ACC112 (cell line): ENCODE results near the gene FBXL20.
"Not testable (repeated sequence)": the region's sequence is repeated elsewhere in the genome, so short reads cannot be mapped to it uniquely, and the experiment has no call there.

Experiments used
- H2AFZ ChIP-seq: fragments of 200-600 bp; sonication (generic); one replicate; pipeline ENCODE4 v1.6.0; 2017; ENCODE audit warnings: antibody characterized with exemption, low read length; ENCODE audit not compliant: unreplicated experiment
- H3K27ac ChIP-seq: fragments of 200-600 bp; sonication (generic); 2 replicates; pipeline ENCODE4 v1.5.1; 2014; ENCODE audit warnings: low read depth, mild to moderate bottlenecking, antibody characterized with exemption, low read length, moderate library complexity
- H3K27me3 ChIP-seq: fragments of 200-600 bp; sonication (generic); 2 replicates; pipeline ENCODE4 v1.6.1; 2014; ENCODE audit warnings: mild to moderate bottlenecking, antibody characterized with exemption, low read length, moderate library complexity, mixed read lengths; ENCODE audit not compliant: insufficient read depth
- H3K36me3 ChIP-seq: fragments of 200-600 bp; sonication (generic); 2 replicates; pipeline ENCODE4 v1.6.1; 2016; ENCODE audit warnings: mild to moderate bottlenecking, antibody characterized with exemption, low read length, moderate library complexity, mixed read lengths; ENCODE audit not compliant: insufficient read depth
- H3K4me1 ChIP-seq: fragments of 200-600 bp; sonication (generic); one replicate; pipeline ENCODE4 v1.6.1; 2016; ENCODE audit warnings: low read length, mixed read lengths; ENCODE audit not compliant: insufficient read depth, unreplicated experiment, control insufficient read depth
- H3K4me3 ChIP-seq: fragments of 200-600 bp; sonication (generic); 2 replicates; pipeline ENCODE4 v1.5.1; 2014; ENCODE audit warnings: mild to moderate bottlenecking, low read depth, low read length
- H3K79me2 ChIP-seq: fragments of 200-600 bp; sonication (generic); one replicate; pipeline ENCODE4 v1.6.0; 2016; ENCODE audit warnings: low read length; ENCODE audit not compliant: control insufficient read depth, unreplicated experiment, insufficient read depth

The FBXL20 gene

DNA sequence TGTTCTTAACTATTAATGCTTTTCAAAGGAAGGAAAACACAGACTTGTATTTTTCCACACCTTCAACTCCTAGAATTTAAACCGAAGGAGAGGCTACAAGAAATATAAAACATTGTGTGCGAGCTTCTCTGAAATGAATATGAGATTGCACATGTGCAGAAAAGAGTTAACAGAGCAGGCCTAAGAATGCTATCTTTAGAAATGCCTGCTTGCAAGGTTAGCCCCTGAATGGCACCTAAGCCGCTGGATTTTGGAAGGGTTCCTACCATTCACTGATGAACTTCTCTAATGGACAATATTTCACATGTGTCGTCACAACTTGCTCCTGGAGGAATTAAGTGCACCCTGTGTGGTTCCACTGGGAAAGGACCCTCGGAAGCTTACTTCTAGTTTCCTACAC, 69.3 kb downstream of the FBXL20 start:
- Histone ChIP-seq H3K27ac (no peak overlapping the region), H3K4me1 (no peaks in the 10 kb centered on the region), H3K36me3 (no peaks in the 10 kb centered on the region), H3K4me3 (no peak overlapping the region), H3K27me3 (no peaks in the 10 kb centered on the region), H3K79me2 (no peaks in the 10 kb centered on the region), H2AFZ (no peak overlapping the region)

- no peaks in the 10 kb centered on the region for H3K36me3 ChIP-seq
- no peak overlapping the region for H2AFZ ChIP-seq
- H3K79me2 ChIP-seq = no peaks in the 10 kb centered on the region
- H3K27me3 ChIP-seq = no peaks in the 10 kb centered on the region
- no peak overlapping the region for H3K4me3 ChIP-seq
- no peak overlapping the region for H3K27ac ChIP-seq
- H3K4me1 ChIP-seq = no peaks in the 10 kb centered on the region
Observed at GRCh38 chr17:39328815-39329214, 72.6 kb downstream of the FBXL20 start.

DNA sequence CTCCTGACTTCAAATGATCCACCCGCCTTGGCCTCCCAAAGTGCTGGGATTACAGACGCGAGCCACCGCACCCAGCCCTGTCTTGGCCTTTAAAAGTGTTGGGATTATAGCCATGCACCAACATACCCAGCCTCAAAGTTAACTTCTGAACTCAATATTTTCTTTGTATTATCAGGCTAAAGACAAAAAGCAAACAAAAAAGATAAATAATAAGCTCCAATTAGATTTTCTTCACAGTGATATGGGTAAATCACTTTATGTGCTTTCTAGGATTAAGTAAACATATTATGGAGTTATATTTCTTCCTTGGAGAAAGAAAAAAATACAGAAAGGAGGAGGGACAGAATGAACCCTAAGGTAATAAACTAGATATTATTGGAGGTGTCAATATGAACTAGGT, 74.3 kb downstream of the FBXL20 start:
- Histone ChIP-seq H3K36me3 (no peaks in the 10 kb centered on the region), H3K27me3 (no peaks in the 10 kb centered on the region), H3K79me2 (no peaks in the 10 kb centered on the region), H3K4me3 (no peak overlapping the region), H2AFZ (no peak overlapping the region), H3K4me1 (no peaks in the 10 kb centered on the region), H3K27ac (no peak overlapping the region)

DNA sequence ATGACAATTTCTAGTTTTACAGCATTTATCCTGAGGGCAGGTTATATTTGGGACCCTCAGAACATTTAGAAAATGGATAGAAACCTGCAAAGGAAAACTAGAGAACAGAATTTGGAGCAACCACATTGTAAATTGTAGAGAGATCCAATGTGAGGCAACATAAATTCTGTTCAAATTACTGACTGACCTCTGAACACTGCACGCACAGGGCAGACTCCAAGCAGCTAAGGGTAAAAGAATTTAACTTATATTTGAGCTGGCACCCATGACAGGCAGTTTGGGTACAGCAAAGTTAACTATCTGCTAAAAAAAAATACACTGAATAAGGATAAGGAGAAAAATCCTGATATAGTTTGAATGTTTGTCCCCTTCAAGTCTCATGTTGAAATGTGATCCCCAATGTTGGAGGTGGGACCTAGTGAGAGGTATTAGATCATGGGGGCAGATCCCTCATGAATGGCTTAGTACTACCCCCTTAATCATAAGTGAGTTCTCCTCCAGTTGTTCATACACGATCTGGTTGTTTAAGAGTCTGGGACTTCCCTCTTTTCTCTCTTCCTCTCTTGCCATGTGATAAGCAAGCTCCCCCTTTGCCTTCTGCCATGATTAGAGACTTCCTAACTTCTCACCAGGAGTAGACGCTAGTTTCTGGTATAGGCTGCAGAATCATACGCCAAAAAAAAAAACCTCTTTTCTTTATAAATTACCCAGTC, 75.7 kb downstream of the FBXL20 start:
- H3K27ac ChIP-seq = no peak overlapping the region
- no peak overlapping the region for H2AFZ ChIP-seq
- no peaks in the 10 kb centered on the region for H3K27me3 ChIP-seq
- no peak overlapping the region for H3K4me3 ChIP-seq
- H3K79me2 ChIP-seq = no peaks in the 10 kb centered on the region
- no peaks in the 10 kb centered on the region for H3K4me1 ChIP-seq
- H3K36me3 ChIP-seq = no peaks in the 10 kb centered on the region

- Histone ChIP-seq H3K4me3 (no peak overlapping the region), H3K79me2 (no peaks in the 10 kb centered on the region), H2AFZ (no peak overlapping the region), H3K4me1 (no peaks in the 10 kb centered on the region), H3K36me3 (no peaks in the 10 kb centered on the region), H3K27ac (no peak overlapping the region), H3K27me3 (no peaks in the 10 kb centered on the region)
Observed at GRCh38 chr17:39318636-39319035, 82.8 kb downstream of the FBXL20 start.

DNA sequence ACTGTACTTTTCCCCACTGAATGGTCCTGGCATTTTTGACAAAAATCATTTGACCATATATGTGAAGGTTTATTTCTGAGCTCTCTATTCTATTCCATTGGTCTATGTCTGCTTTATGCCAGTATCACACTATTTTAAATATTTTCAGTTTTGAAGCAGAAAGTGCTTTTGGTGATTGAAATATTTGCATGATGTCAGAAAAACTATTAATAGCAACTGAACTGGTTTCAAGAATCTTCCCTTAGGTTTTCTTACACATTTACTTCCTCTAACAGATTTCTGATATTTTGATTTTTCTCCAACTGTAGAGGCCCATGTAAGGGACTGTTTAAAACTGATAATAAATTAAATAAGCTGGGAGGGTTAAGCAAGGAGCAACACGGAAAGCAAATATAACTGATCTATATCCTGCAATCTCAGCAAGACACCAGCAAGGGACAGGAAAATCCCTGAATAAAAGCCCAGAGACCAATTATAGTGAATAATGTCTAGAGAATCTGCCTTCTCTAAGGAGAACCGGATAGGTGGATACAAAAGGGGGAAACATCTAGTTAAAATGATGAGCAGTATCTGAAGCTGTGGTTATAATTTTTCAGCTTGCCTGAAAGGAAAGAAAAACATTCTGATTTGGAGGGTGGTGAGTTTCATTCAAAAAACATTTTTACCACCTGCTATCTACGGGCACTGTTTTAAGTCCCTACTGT, 94.8 kb downstream of the FBXL20 start:
- Histone ChIP-seq H3K27me3 (no peaks in the 10 kb centered on the region), H3K4me3 (no peak overlapping the region; the same call in 1 of the 2 replicates), H3K36me3 (no peaks in the 10 kb centered on the region; the same call in 1 of the 2 replicates), H2AFZ (no peak overlapping the region), H3K79me2 (no peaks in the 10 kb centered on the region), H3K27ac (no peak overlapping the region), H3K4me1 (peaks cover 13% of the 10 kb centered on the region)

DNA sequence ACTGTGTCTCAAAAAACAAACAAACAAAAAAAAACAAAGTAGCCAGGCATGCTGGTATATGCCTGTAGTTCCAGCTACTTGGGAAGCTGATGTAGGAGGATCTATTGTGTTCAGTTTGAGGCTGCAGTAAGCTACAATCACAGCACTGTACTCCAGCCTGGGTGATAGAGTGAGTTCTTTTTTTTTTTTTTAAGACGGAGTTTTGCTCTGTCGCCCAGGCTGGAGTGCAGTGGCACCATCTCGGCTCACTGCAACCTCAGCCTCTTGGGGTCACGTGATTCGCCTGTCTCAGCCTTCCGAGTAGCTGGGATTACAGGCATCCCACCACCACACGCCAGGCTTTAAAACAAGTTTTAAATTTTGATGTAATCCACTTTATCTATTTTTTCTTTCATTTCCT, 95.4 kb downstream of the FBXL20 start:
- Histone ChIP-seq H3K4me3 (no peak overlapping the region), H3K4me1 (peaks cover 13% of the 10 kb centered on the region), H3K79me2 (no peaks in the 10 kb centered on the region), H2AFZ (no peak overlapping the region), H3K27ac (no peak overlapping the region), H3K36me3 (no peaks in the 10 kb centered on the region; the same call in 1 of the 2 replicates), H3K27me3 (no peaks in the 10 kb centered on the region)

DNA sequence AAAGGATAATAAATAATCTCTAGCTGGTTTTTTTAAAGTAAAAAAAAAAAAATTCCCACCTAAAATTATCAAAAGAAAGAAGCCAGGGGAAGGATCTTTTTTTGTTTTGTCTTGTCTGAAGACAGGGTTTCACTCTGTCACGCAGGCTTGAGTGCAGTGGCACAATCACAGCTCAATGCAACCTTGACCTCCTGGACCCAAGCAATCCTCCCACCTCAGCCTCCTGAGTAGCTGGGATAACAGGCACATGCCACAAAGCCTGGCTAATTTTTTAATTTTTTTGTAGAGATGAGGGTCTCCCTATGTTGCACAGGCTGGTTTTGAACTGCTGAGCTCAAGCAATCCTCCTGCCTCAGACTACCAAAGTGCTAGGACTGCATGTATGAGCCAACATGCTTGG, 97.2 kb downstream of the FBXL20 start:
- no peaks in the 10 kb centered on the region for H3K79me2 ChIP-seq
- no peak overlapping the region for H2AFZ ChIP-seq
- peaks cover 13% of the 10 kb centered on the region for H3K4me1 ChIP-seq
- H3K27me3 ChIP-seq = no peaks in the 10 kb centered on the region
- no peak overlapping the region for H3K4me3 ChIP-seq
- H3K36me3 ChIP-seq = no peaks in the 10 kb centered on the region; the same call in 1 of the 2 replicates
- no peak overlapping the region for H3K27ac ChIP-seq

DNA sequence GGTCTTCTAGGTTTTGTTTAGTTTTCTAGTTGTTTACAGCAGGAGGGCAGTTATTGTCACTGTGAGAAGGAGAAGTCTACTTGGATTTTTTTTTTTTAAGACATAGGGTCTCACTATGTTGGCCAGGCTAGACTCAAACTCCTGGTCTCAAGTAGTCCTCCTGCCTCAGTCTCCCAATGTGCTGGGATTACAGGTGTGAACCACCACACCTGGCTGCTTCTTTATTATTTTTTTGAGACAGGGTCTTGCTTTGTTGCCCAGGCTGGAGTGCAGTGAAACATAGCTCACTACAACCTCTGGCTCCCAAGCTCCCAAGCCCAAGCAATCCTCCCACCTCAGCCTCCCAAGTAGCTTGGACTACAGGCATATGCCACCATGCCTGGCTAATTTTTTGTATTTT, 107.4 kb downstream of the FBXL20 start:
- Histone ChIP-seq H2AFZ (no peak overlapping the region), H3K4me1 (no peaks in the 10 kb centered on the region), H3K79me2 (no peaks in the 10 kb centered on the region), H3K36me3 (peaks cover 15% of the 10 kb centered on the region), H3K4me3 (no peak overlapping the region), H3K27ac (no peak overlapping the region), H3K27me3 (no peaks in the 10 kb centered on the region)

DNA sequence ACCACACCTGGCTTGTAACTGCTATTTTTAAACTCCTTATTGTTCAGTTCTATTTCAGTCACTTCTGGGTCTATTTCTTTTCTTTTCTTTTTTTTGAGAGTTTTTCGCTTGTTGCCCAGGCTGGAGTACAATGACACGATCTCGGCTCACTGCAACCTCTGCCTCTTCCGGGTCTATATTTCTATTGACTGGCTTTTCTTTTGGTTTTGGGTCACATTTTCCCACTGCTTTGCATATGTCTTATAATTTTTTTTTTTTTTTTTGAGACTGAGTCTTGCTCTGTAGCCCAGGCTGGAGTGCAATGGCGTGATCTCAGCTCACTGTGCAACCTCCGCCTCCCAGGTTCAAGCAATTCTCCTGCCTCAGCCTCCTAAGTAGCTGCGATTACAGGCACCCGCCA, 108.9 kb downstream of the FBXL20 start:
- H3K36me3 ChIP-seq, H3K4me1 ChIP-seq, H3K4me3 ChIP-seq, H3K27me3 ChIP-seq, H3K27ac ChIP-seq, H2AFZ ChIP-seq, H3K79me2 ChIP-seq: not testable (repeated sequence)

- not testable (repeated sequence) for H3K27ac ChIP-seq, H3K36me3 ChIP-seq, H3K27me3 ChIP-seq, H3K4me3 ChIP-seq, H2AFZ ChIP-seq, H3K79me2 ChIP-seq, H3K4me1 ChIP-seq
Observed at GRCh38 chr17:39286513-39286912, 114.9 kb downstream of the FBXL20 start.
